ENCODE measurements around the gene RETREG1.
"Not testable (repeated sequence)": the region's sequence is repeated elsewhere in the genome, so short reads cannot be mapped to it uniquely, and the experiment has no call there.

Gene RETREG1

GRCh38 chr5:16565118-16565517 is 51.7 kb downstream of the RETREG1 start:
- in situ Hi-C loops (cut with HindIII; ENCODE audit: low pct_ligation_motif_present, low pct_unique_long_range_greater_than_20kb, low sequenced_read_pairs): no loop called here
- no peak for DNase-seq

DNA sequence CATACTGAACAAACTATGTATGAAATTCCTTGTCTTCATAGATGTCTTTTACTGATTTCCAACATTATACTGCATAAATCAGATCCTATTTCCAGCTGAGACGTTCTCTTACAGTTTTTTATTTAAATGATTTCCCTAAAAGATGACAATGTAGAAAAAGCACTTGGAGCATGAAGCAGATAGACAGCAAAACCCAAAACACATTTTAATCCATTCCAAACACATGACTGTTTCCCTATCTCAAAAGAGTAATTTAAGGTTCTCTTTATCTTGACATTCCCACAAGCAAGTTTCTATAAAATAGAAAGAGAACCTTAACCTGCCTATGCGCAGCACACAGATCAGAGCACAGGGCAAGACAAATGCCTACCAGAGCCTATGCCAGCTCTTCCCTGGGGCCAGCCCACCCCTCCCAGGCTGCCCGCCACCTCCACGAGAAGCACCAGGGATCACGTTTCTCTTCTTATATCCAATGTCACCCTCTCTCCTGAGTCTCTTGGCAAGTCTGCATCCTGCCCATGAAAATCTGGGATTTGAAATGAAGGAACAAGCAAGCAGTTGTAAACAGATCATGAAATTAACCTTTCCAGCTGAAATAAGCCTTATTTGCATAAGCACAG is 52.4 kb downstream of the RETREG1 start:
- DNase-seq: no peak
- in situ Hi-C loops (cut with HindIII; ENCODE audit: low pct_ligation_motif_present, low pct_unique_long_range_greater_than_20kb, low sequenced_read_pairs): no loop called here

GRCh38 chr5:16563686-16564085 is 53.1 kb downstream of the RETREG1 start:
- in situ Hi-C loops (cut with HindIII; ENCODE audit: low pct_ligation_motif_present, low pct_unique_long_range_greater_than_20kb, low sequenced_read_pairs): no loop called here
- DNase-seq: no peak

GRCh38 chr5:16561660-16562059 is 55.1 kb downstream of the RETREG1 start:
- DNase-seq: no peak
- in situ Hi-C loops (cut with HindIII; ENCODE audit: low pct_ligation_motif_present, low pct_unique_long_range_greater_than_20kb, low sequenced_read_pairs): no loop called here

GRCh38 chr5:16559702-16560101 is 57.1 kb downstream of the RETREG1 start:
- no peak for DNase-seq
- in situ Hi-C loops (cut with HindIII; ENCODE audit: low pct_ligation_motif_present, low pct_unique_long_range_greater_than_20kb, low sequenced_read_pairs): no loop called here

GRCh38 chr5:16558984-16559629 is 57.7 kb downstream of the RETREG1 start:
- DNase-seq: no peak
- in situ Hi-C loops (cut with HindIII; ENCODE audit: low pct_ligation_motif_present, low pct_unique_long_range_greater_than_20kb, low sequenced_read_pairs): no loop called here

DNA sequence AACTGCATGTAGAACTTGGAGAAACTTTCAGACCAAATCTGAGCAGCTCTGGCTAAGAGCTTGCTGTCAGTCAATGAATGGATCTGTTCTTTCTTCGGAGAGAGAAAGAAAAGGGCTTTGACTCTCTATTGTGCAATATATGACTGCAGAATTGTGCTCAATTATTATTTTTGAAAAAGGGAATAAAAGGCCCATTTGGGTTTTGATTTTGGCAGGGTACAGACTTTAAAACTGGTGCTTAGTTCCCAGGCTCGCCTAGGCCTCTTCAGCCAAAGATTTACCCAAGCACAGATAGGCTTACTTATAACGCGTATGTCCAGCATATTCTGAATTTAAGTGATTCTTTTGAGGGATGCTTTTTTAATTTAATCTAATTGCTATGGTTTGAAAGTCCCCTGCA is 59.3 kb downstream of the RETREG1 start:
- in situ Hi-C loops (cut with HindIII; ENCODE audit: low pct_ligation_motif_present, low pct_unique_long_range_greater_than_20kb, low sequenced_read_pairs): no loop called here
- no peak for DNase-seq

DNA sequence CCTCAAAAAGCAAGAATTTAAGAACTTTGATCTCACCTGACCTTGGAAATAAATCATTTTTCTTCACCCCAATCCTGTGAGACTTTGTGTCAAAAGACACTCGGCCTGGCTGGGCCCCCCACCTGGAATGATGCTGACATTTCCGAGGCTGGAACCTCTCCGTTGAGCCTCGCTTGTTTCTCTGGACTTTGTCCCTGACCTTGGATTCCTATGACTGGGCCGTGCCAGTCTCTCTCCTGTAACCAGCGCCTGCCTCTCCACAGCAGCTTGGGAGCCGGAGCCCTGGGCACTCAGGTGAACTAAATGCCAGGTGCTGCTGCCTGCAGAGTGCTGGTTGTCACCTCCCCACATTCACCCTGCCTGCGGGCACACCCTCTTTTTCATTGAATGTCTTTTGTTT is 62.7 kb downstream of the RETREG1 start:
- in situ Hi-C loops (cut with HindIII; ENCODE audit: low pct_ligation_motif_present, low pct_unique_long_range_greater_than_20kb, low sequenced_read_pairs): no loop called here
- DNase-seq: no peak

- peak; percentile 64 for DNase-seq
- in situ Hi-C loops (cut with HindIII; ENCODE audit: low pct_ligation_motif_present, low pct_unique_long_range_greater_than_20kb, low sequenced_read_pairs): no loop called here
These were observed 64.0 kb downstream of the RETREG1 start for GRCh38 chr5:16552666-16553343.

GRCh38 chr5:16551628-16552027 is 65.2 kb downstream of the RETREG1 start:
- in situ Hi-C loops (cut with HindIII; ENCODE audit: low pct_ligation_motif_present, low pct_unique_long_range_greater_than_20kb, low sequenced_read_pairs): no loop called here
- no peak for DNase-seq

DNA sequence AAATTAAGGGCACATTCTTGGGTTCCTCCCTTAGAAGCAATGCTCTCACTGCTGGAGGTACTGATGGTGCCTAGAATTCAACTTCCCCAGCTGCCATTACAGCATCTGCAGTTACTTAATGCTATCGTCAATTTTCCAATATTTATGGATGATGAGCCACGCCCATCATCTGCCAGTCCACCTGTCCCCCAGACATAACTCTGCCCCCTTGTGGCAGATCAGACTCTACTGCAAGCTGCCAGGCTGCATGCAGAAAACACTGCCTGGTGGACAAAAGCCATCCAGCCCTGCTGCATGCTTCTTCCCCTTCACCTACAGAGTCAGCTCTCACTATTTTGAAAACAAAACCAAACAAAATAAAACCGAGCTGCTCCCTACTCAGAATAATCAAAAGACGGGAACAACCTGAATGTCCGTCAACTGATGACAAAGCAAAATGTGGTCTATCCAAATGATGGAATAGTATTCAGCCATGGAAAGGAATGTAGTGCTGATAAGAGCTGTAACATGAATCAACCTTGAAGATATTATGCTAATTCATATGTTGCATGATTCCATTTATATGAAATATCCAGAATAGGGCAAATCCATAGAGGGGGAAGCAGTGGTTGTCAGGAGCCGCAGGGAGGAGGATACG is 66.4 kb downstream of the RETREG1 start:
- peak; percentile 64 for DNase-seq
- in situ Hi-C loops (cut with HindIII; ENCODE audit: low pct_ligation_motif_present, low pct_unique_long_range_greater_than_20kb, low sequenced_read_pairs): no loop called here

GRCh38 chr5:16549491-16550206 is 67.1 kb downstream of the RETREG1 start:
- no peak for DNase-seq
- in situ Hi-C loops (cut with HindIII; ENCODE audit: low pct_ligation_motif_present, low pct_unique_long_range_greater_than_20kb, low sequenced_read_pairs): no loop called here

DNA sequence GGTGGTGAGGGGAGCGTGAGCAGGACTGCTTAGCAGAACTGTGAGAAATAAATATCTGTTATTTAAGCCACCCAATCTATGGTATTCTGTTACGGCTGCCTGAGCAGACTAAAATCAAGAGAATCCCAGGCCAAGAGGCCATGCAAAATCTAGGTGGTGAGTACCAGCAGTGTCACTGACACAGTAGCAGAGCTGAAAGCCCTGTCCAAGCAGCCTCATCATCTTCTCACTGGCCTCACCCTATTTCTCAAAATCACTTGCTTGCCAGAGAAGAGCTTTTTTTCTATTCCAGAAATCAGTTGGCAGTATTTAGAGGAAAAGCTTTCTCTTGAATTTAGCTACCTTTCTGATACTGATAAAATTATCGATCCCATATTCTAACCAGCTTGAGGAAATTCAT is 68.0 kb downstream of the RETREG1 start:
- in situ Hi-C loops (cut with HindIII; ENCODE audit: low pct_ligation_motif_present, low pct_unique_long_range_greater_than_20kb, low sequenced_read_pairs): no loop called here
- DNase-seq: no peak

- in situ Hi-C loops (cut with HindIII; ENCODE audit: low pct_ligation_motif_present, low pct_unique_long_range_greater_than_20kb, low sequenced_read_pairs): no loop called here
- no peak for DNase-seq
These were observed 68.7 kb downstream of the RETREG1 start for GRCh38 chr5:16548115-16548514.

DNA sequence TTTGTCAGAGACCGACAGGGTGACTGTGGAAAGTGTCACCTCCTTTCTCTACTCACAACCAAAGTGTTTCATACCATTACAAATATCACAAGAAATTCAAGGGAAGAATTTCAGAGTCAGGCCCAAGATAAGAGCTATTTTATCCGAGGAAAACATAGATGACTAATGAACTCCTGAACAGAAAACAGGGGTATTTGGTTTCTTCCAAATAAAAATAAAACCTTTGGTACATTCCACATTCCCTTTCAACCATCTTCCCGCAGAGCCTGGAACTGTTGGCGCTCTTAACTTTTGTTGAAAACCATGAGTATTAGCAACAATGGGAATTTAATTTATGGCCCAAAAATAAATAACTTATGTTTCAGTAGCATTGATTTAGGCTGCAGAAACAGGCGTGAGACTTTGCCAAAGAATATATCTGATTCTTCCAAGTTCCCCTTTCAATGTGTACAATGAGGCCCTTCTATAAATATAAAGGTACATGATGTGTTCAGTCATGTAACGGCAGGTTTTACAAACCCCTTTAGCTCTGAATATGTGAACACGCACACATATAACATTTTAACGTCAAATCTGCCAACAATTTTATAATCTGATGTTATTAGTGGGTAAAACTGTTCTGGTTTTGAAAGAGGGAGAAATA is 69.5 kb downstream of the RETREG1 start:
- DNase-seq: no peak
- in situ Hi-C loops (cut with HindIII; ENCODE audit: low pct_ligation_motif_present, low pct_unique_long_range_greater_than_20kb, low sequenced_read_pairs): no loop called here

- no peak for DNase-seq
- in situ Hi-C loops (cut with HindIII; ENCODE audit: low pct_ligation_motif_present, low pct_unique_long_range_greater_than_20kb, low sequenced_read_pairs): no loop called here
These were observed 70.1 kb downstream of the RETREG1 start for GRCh38 chr5:16546732-16547131.

GRCh38 chr5:16544607-16545374 is 72.0 kb downstream of the RETREG1 start:
- in situ Hi-C loops (cut with HindIII; ENCODE audit: low pct_ligation_motif_present, low pct_unique_long_range_greater_than_20kb, low sequenced_read_pairs): no loop called here
- no peak for DNase-seq

GRCh38 chr5:16543206-16543605 is 73.6 kb downstream of the RETREG1 start:
- in situ Hi-C loops (cut with HindIII; ENCODE audit: low pct_ligation_motif_present, low pct_unique_long_range_greater_than_20kb, low sequenced_read_pairs); DNase-seq: not testable (repeated sequence)

All from ACHN (cell line).